ENCODE measurements around the gene CYP46A1.

CYP46A1 gene

GRCh38 chr14:99740411-99740810 is 56.3 kb downstream of the CYP46A1 start:
- TF ChIP-seq POU2F2 (IDR thresholded peaks at IDR 0.05; ENCODE audit: low read depth, low read length) (no peak), SPI1 (IDR thresholded peaks at IDR 0.05; ENCODE audit: low read depth, low read length) (no peak), PAX5 (IDR thresholded peaks at IDR 0.05; ENCODE audit: insufficient read depth, low read length, severe bottlenecking) (no peak)
- FAIRE-seq, result no peak

GRCh38 chr14:99741227-99741976 is 57.3 kb downstream of the CYP46A1 start:
- FAIRE-seq, result no peak
- TF ChIP-seq SPI1 (IDR thresholded peaks at IDR 0.05; ENCODE audit: low read depth, low read length), result no peak
- no peak for TF ChIP-seq POLR2A (IDR thresholded peaks at IDR 0.05; ENCODE audit: low read depth, low read length)
- TF ChIP-seq PAX5 (IDR thresholded peaks at IDR 0.05; ENCODE audit: insufficient read depth, low read length, severe bottlenecking), result no peak
- TF ChIP-seq POLR2AphosphoS5 (IDR thresholded peaks at IDR 0.05; ENCODE audit: low read depth, low read length), result no peak
- no peak for TF ChIP-seq TAF1 (IDR thresholded peaks at IDR 0.05; ENCODE audit: low read depth, low read length)
- no peak for TF ChIP-seq POU2F2 (IDR thresholded peaks at IDR 0.05; ENCODE audit: low read depth, low read length)
- no peak for DNase-seq (ENCODE audit: insufficient read length, low spot score)

More at GRCh38 chr14:99740411-99740810, 56.3 kb downstream of the CYP46A1 start:
- DNase-seq (ENCODE audit: insufficient read length, low spot score), result no peak

DNA sequence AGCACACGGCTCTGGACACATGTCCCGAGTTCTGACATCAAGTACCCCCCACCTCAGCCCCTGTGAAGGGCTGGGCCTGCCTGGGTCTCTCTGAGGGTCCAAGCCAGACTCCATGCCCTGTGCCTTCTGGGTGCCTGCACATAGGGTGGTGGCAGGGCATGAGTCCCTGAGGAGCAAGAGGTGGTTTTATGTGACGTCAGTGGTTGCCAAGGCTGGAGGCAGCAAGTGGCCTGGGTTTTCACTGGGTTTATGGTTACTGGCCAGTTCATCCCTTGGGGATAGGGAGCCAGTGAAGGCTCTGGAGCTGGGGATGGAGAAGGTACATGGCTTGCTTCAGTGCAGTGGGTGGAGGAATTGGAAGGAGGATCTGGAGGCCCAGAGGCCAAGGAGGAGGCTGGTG is 58.0 kb downstream of the CYP46A1 start:
- TF ChIP-seq POU2F2 (IDR thresholded peaks at IDR 0.05; ENCODE audit: low read depth, low read length), result no peak
- TF ChIP-seq POLR2AphosphoS5 (IDR thresholded peaks at IDR 0.05; ENCODE audit: low read depth, low read length), result no peak
- TF ChIP-seq PAX5 (IDR thresholded peaks at IDR 0.05; ENCODE audit: insufficient read depth, low read length, severe bottlenecking), result no peak
- no peak for TF ChIP-seq SPI1 (IDR thresholded peaks at IDR 0.05; ENCODE audit: low read depth, low read length)
- TF ChIP-seq TAF1 (IDR thresholded peaks at IDR 0.05; ENCODE audit: low read depth, low read length), result no peak
- TF ChIP-seq POLR2A (IDR thresholded peaks at IDR 0.05; ENCODE audit: low read depth, low read length), result no peak
- no peak for DNase-seq (ENCODE audit: insufficient read length, low spot score)
- FAIRE-seq, result no peak

GRCh38 chr14:99742509-99743487 is 58.7 kb downstream of the CYP46A1 start:
- no peak for TF ChIP-seq POLR2AphosphoS5 (IDR thresholded peaks at IDR 0.05; ENCODE audit: low read depth, low read length)
- no peak for TF ChIP-seq PAX5 (IDR thresholded peaks at IDR 0.05; ENCODE audit: insufficient read depth, low read length, severe bottlenecking)
- no peak for TF ChIP-seq POLR2A (IDR thresholded peaks at IDR 0.05; ENCODE audit: low read depth, low read length)
- no peak for TF ChIP-seq TAF1 (IDR thresholded peaks at IDR 0.05; ENCODE audit: low read depth, low read length)
- no peak for TF ChIP-seq SPI1 (IDR thresholded peaks at IDR 0.05; ENCODE audit: low read depth, low read length)
- TF ChIP-seq POU2F2 (IDR thresholded peaks at IDR 0.05; ENCODE audit: low read depth, low read length), result no peak
- no peak for FAIRE-seq
- DNase-seq (ENCODE audit: insufficient read length, low spot score), result no peak

DNA sequence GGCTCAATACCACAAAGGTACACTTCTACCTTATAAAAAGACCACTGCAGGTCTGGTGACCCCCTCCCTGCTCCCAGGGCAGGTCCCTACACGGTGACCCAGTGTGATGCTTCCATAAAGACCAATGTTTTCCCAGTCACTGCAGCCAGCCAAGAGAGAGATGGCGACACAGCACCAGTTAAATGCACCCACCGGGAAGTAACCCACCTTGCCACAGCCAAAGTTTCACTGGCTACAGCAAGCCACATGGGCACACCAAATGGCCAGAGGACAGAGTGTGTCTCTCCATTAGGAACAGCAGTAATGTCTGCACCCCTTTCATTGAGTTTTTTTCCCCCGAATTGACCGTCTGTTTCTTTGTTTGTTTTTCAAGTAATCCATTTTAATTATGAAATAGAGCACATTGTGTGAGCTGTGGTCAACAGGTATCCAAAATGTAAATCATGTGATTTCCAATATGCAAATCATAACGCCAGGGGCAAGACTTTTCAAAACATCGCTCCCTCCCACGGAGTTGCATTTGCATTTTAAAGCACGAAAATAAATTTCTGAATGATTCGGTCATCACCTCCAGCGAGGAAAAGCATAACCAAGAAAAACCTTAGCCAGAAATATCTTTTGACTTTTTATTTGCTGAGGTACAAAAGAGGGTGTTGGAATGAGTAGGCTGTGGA is 60.2 kb downstream of the CYP46A1 start:
- TF ChIP-seq POU2F2 (IDR thresholded peaks at IDR 0.05; ENCODE audit: low read depth, low read length) (no peak), SPI1 (IDR thresholded peaks at IDR 0.05; ENCODE audit: low read depth, low read length) (no peak), TAF1 (IDR thresholded peaks at IDR 0.05; ENCODE audit: low read depth, low read length) (no peak), PAX5 (IDR thresholded peaks at IDR 0.05; ENCODE audit: insufficient read depth, low read length, severe bottlenecking) (no peak), POLR2A (IDR thresholded peaks at IDR 0.05; ENCODE audit: low read depth, low read length) (no peak), POLR2AphosphoS5 (IDR thresholded peaks at IDR 0.05; ENCODE audit: low read depth, low read length) (no peak)
- FAIRE-seq (no peak), DNase-seq (ENCODE audit: insufficient read length, low spot score) (no peak)

- no peak for FAIRE-seq
- TF ChIP-seq POLR2A (IDR thresholded peaks at IDR 0.05; ENCODE audit: low read depth, low read length), result no peak
- TF ChIP-seq POU2F2 (IDR thresholded peaks at IDR 0.05; ENCODE audit: low read depth, low read length), result no peak
- TF ChIP-seq PAX5 (IDR thresholded peaks at IDR 0.05; ENCODE audit: insufficient read depth, low read length, severe bottlenecking), result no peak
- TF ChIP-seq SPI1 (IDR thresholded peaks at IDR 0.05; ENCODE audit: low read depth, low read length), result no peak
- TF ChIP-seq POLR2AphosphoS5 (IDR thresholded peaks at IDR 0.05; ENCODE audit: low read depth, low read length), result no peak
- no peak for TF ChIP-seq TAF1 (IDR thresholded peaks at IDR 0.05; ENCODE audit: low read depth, low read length)
- no peak for DNase-seq (ENCODE audit: insufficient read length, low spot score)
Observed at GRCh38 chr14:99744873-99745224, 60.8 kb downstream of the CYP46A1 start.

GRCh38 chr14:99745307-99745951 is 61.3 kb downstream of the CYP46A1 start:
- DNase-seq (ENCODE audit: insufficient read length, low spot score) (no peak), FAIRE-seq (no peak)
- TF ChIP-seq POLR2A (IDR thresholded peaks at IDR 0.05; ENCODE audit: low read depth, low read length) (no peak), POU2F2 (IDR thresholded peaks at IDR 0.05; ENCODE audit: low read depth, low read length) (no peak), PAX5 (IDR thresholded peaks at IDR 0.05; ENCODE audit: insufficient read depth, low read length, severe bottlenecking) (no peak), TAF1 (IDR thresholded peaks at IDR 0.05; ENCODE audit: low read depth, low read length) (no peak), POLR2AphosphoS5 (IDR thresholded peaks at IDR 0.05; ENCODE audit: low read depth, low read length) (no peak), SPI1 (IDR thresholded peaks at IDR 0.05; ENCODE audit: low read depth, low read length) (no peak)

DNA sequence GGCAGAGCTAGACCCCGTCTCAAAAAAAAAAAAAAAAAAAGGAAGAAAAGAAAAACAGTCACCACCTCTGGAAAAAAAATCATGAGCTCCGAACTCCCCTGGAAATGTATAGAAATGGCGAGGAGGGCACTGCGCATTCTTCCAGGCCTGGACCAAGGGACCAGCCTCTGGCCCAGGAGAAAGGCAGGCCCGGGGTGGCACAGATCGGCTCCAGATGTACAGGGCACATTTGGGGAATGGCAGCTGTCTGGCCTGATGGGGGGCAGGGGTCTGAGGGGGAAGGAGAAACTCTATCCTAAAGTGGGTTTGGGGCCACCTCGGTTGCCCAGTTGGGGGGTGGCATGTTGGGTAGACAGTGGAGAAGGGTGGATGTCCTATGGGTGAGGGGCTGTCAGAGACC is 63.1 kb downstream of the CYP46A1 start:
- FAIRE-seq (no peak), DNase-seq (ENCODE audit: insufficient read length, low spot score) (no peak)
- no peak for TF ChIP-seq POLR2A (IDR thresholded peaks at IDR 0.05; ENCODE audit: low read depth, low read length)
